HFFc6 (cell line): ENCODE measurements around the gene LRRK1. TPM values are rescaled to one million over a fixed set of nuclear protein-coding genes. Genes with fewer than 3 reads are reported as not detected.

Source experiments
- DNase-seq: peaks from one replicate; pipeline ENCODE4 v3.0.0-alpha.2; 2018
- H3K27ac Mint-ChIP-seq: 2 replicates; pipeline ENCODE4 v1.8.0; 2020; ENCODE audit warnings: mild to moderate bottlenecking, mixed read lengths
- H3K27me3 Mint-ChIP-seq: 2 replicates; pipeline ENCODE4 v1.8.0; 2021; ENCODE audit warnings: mild to moderate bottlenecking, moderate library complexity, mixed read lengths; ENCODE audit not compliant: insufficient read depth
- H3K36me3 Mint-ChIP-seq: 2 replicates; pipeline ENCODE4 v1.8.0; 2021; ENCODE audit warnings: low read depth, mixed read lengths
- H3K4me1 Mint-ChIP-seq: 2 replicates; pipeline ENCODE4 v1.8.0; 2020; ENCODE audit warnings: low read depth, mixed read lengths
- H3K4me3 Mint-ChIP-seq: 2 replicates; pipeline ENCODE4 v1.8.0; 2020; ENCODE audit warnings: mild to moderate bottlenecking, moderate library complexity, mixed read lengths
- H3K9me3 Mint-ChIP-seq: 2 replicates; pipeline ENCODE4 v1.8.0; 2020; ENCODE audit warnings: mild to moderate bottlenecking, mixed read lengths
- total RNA-seq, 6 experiments: library from RNA; stranded (reverse); fragmentation: NEBNext Ultra II Directional; extraction: Animal tissue kit (Norgen Biotek cat#: 25700); gene quantifications; 2 replicates in 1 of 6; 3 replicates in 5 of 6; pipeline ENCODE4 v1.2.3, GENCODE V29; 2021
- TF ChIP-seq, protein P1 (sequence below): fragments of 200-600 bp; sonication (generic); IDR thresholded peaks from 2 replicates; pipeline ENCODE4 v1.5.0; 2021; ENCODE audit warnings: antibody characterized with exemption, mild to moderate bottlenecking

The LRRK1 gene
- total RNA-seq, 6 experiments from 2014 or later, result 11.4 to 14.8 (median 13.5) TPM

DNA sequence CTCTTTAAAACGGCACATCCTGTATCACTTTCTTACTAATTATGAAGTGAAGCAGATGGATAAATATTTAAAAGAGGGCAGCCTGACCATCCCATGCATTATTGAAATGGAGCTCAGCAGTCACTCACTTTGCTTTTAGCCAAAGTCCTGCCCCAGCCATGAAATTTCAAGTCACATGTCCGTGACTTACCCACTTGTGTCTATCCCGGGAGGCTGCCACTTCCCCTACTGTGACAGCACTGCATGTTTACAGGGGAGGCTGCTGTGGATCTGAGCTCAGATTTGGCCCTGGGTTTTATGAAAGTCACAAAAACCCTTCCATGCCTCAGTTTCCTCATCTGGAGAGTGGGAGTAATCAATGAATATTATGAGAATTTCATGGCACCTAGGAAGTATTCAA, 17.9 kb upstream of the LRRK1 start:
- TF ChIP-seq, protein P1, sequence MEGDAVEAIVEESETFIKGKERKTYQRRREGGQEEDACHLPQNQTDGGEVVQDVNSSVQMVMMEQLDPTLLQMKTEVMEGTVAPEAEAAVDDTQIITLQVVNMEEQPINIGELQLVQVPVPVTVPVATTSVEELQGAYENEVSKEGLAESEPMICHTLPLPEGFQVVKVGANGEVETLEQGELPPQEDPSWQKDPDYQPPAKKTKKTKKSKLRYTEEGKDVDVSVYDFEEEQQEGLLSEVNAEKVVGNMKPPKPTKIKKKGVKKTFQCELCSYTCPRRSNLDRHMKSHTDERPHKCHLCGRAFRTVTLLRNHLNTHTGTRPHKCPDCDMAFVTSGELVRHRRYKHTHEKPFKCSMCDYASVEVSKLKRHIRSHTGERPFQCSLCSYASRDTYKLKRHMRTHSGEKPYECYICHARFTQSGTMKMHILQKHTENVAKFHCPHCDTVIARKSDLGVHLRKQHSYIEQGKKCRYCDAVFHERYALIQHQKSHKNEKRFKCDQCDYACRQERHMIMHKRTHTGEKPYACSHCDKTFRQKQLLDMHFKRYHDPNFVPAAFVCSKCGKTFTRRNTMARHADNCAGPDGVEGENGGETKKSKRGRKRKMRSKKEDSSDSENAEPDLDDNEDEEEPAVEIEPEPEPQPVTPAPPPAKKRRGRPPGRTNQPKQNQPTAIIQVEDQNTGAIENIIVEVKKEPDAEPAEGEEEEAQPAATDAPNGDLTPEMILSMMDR, result no peak
- Mint-ChIP-seq H3K27me3 (no peaks in the 10 kb centered on the region; the same call in 1 of the 2 replicates), H3K27ac (no peak overlapping the region), H3K4me1 (peaks cover 32% of the 10 kb centered on the region), H3K9me3 (no peaks in the 10 kb centered on the region), H3K36me3 (no peaks in the 10 kb centered on the region), H3K4me3 (no peak overlapping the region)
- DNase-seq, result no peak

DNA sequence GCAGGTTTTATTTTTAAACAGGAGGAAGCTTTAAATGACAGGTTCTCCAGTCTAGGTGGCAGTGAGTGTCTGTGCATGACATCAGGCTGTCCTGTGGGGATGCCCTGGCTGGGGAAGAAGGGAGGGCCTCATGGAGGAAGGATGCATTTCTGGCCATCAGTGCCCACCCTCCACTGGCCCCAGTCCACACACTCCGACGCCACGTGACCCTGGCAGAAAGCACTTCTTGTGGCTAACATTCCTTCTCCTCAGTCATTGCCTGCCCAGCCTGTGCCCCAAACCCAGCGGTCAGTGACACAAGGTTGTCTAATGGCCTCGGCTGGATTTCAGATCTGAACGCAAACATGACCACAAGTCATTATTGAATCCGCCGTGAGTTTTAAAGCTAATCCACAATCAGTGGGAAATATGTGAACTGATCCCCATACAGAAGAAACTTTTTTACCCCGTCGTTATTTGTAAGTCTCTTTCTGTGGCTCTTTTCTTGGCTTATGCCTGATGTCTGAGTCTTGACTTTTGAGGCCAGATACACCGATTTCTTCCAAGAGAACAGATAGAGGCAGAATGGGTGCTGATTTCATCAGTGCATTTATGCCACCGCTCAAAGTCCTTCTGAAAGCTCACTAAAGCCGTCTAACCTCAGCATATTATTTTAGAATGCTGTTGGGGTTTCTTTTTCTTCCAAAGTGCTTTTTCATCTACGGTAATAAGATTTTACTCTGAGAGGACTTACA, 17.3 kb upstream of the LRRK1 start:
- no peaks in the 10 kb centered on the region; the same call in 1 of the 2 replicates for H3K27me3 Mint-ChIP-seq
- peaks cover 32% of the 10 kb centered on the region for H3K4me1 Mint-ChIP-seq
- TF ChIP-seq, protein P1, result no peak
- DNase-seq, result no peak
- H3K4me3 Mint-ChIP-seq, result peak overlapping the region; percentile 79
- no peaks in the 10 kb centered on the region for H3K9me3 Mint-ChIP-seq
- H3K36me3 Mint-ChIP-seq, result no peaks in the 10 kb centered on the region
- peak overlapping the region; percentile 91 for H3K27ac Mint-ChIP-seq

DNA sequence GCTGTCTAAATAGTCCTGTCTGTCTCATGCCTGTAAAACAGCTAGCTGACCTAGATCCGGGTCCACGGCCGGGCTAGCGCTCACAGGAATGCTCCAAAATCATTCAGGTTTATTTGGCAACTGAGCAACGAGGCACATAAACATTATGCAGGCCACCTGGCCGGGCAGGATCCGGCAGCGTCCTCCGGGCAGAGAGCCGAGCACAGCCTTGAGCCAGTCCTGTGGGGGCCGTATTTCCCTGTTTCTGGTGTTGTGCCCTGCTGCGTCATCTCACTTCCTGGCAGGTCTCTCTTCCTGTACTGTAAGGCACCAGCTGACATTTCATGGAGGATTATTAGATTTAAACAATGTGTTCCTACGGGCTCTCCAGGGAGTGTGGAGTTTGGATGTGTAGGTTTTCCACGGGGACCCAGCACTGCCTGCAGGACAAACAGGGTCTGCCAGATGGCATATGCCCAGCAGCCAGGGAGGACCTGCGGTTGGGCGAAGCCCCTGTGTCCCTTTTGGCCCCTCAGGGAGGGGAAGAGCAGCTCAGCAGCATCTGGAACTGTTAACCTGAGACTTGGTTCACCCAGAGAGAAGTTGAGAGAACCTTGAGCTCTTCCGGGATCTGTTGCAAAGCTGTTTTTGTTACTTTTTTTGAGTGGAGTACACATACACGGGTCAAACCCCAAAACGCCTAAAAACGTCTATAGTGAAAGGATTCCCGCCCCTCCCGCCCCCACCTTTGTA, 16.6 kb upstream of the LRRK1 start:
- Mint-ChIP-seq H3K9me3 (no peaks in the 10 kb centered on the region), H3K27ac (peak overlapping the region; percentile 91), H3K36me3 (no peaks in the 10 kb centered on the region), H3K27me3 (no peaks in the 10 kb centered on the region), H3K4me1 (peaks cover 32% of the 10 kb centered on the region), H3K4me3 (peak overlapping the region; percentile 79)
- TF ChIP-seq, protein P1, result no peak
- DNase-seq, result peak; percentile 69

DNA sequence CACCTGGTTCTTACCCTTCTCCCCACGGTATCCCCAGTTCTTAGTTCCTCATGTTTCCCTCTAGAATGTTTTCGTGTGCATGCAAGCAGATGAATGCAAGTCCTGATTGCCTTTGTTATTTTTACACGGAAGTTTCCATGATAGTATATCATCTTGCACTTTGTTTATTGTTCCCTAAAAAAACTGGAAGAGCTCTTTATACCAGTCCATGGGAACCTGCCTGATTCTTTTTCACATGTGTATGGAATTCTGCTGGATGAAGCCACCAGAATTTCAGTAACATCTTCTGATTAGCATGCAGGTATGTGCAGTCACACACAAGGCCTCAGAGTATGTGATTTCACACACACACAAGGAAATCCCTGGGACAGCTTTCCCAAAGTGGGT, 16.0 kb upstream of the LRRK1 start:
- Mint-ChIP-seq H3K4me1 (peaks cover 32% of the 10 kb centered on the region), H3K27ac (peak overlapping the region; percentile 91), H3K4me3 (peak overlapping the region; percentile 79; the same call in 1 of the 2 replicates), H3K27me3 (no peaks in the 10 kb centered on the region), H3K9me3 (no peaks in the 10 kb centered on the region), H3K36me3 (no peaks in the 10 kb centered on the region)
- TF ChIP-seq, protein P1, result no peak
- no peak for DNase-seq

DNA sequence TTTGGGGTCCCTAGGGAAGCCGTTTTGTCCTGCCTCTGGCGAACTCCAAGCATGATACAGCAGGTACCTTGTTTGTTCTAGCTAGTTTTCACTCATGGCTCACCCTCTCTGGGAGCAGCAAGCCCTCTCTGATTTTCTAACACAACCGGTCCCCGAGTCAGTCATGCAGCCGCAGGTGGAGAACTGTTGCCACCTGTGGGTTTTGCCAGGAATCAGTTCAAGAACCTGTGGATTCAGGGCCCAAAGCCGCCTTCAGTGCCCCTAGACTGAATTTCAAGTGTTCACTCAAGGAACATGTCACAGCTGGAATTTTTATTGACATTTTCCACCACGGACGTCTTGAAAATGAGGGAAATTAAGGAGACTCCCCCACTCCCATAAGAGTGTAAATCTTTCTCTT, 13.3 kb upstream of the LRRK1 start:
- no peak for DNase-seq

More for the DNA sequence above, 13.3 kb upstream of the LRRK1 start:
- H3K36me3 Mint-ChIP-seq, result no peaks in the 10 kb centered on the region
- TF ChIP-seq, protein P1, result no peak
- no peak overlapping the region for H3K27ac Mint-ChIP-seq
- H3K4me3 Mint-ChIP-seq, result no peak overlapping the region
- H3K27me3 Mint-ChIP-seq, result no peaks in the 10 kb centered on the region; the same call in 1 of the 2 replicates
- H3K4me1 Mint-ChIP-seq, result peaks cover 22% of the 10 kb centered on the region
- no peaks in the 10 kb centered on the region for H3K9me3 Mint-ChIP-seq
